ENCODE data around the gene COX19. TPM values are rescaled to one million over a fixed set of nuclear protein-coding genes. Genes with fewer than 3 reads are reported as not detected.

Gene COX19
- total RNA-seq, 1 experiment from 2014 or later = 10.2 TPM

Other genes starting within 250 kb of the COX19 start
- 23.3 and 35.4 TPM in 2 replicates for gene DNAAF5, start 248.8 kb downstream of the COX19 start, total RNA-seq (2014; rRNA removed; shearing (Covaris generic))
- 30.3 and 33.9 TPM in 2 replicates for gene PRKAR1B, start 248.3 kb downstream of the COX19 start, total RNA-seq (2014; rRNA removed; shearing (Covaris generic))
- gene SUN1, start 143.1 kb downstream of the COX19 start, total RNA-seq (2014; rRNA removed; shearing (Covaris generic)) = 66.8 and 169 TPM in 2 replicates
- gene GET4, start 99.0 kb downstream of the COX19 start, total RNA-seq (2014; rRNA removed; shearing (Covaris generic)) = 16.5 and 26.9 TPM in 2 replicates
- 0.37 and 0.84 TPM in 2 replicates for gene ADAP1, start 20.9 kb downstream of the COX19 start, total RNA-seq (2014; rRNA removed; shearing (Covaris generic))
- not detected in 2 replicates for gene CYP2W1, start 7.6 kb upstream of the COX19 start, total RNA-seq (2014; rRNA removed; shearing (Covaris generic))
- 1.8 and 4.9 TPM in 2 replicates for gene GPR146, start 69.0 kb upstream of the COX19 start, total RNA-seq (2014; rRNA removed; shearing (Covaris generic))
- gene GPER1, start 112.6 kb upstream of the COX19 start, total RNA-seq (2014; rRNA removed; shearing (Covaris generic)) = 0.22 and 0.25 TPM in 2 replicates
- gene ZFAND2A, start 184.6 kb upstream of the COX19 start, total RNA-seq (2014; rRNA removed; shearing (Covaris generic)) = 39.0 and 50.7 TPM in 2 replicates

Data from M059J (cell line).